Stomach (tissue), 9 donors: Measurements from ENCODE around the gene SMAD5. TPM values are rescaled to one million over a fixed set of nuclear protein-coding genes. Genes with fewer than 3 reads are reported as not detected.

ENCODE experiments used
- DNase-seq, 2 donors: peaks; one replicate each; pipeline versions ENCODE4 v3.0.0 to v3.0.0-alpha.2; 2013 to 2019
- H3K27ac ChIP-seq, 5 donors: fragments of 200-600 bp in 4 of 5; sonication (generic) in 4 of 5; one replicate each; pipeline ENCODE4 v1.5.1; 2013 to 2019; ENCODE audit warnings: mild to moderate bottlenecking in 1 of 5, moderate library complexity in 1 of 5
- H3K27me3 ChIP-seq, 3 donors: fragments of 200-600 bp; sonication (generic); one replicate each; pipeline ENCODE4 v1.5.1; 2017 to 2019; ENCODE audit warnings: mixed run types in 1 of 3
- H3K36me3 ChIP-seq, 4 donors: fragments of 200-600 bp; sonication (generic); 1 replicate in 3 of 4; 2 replicates in 1 of 4; pipeline ENCODE4 v1.5.1; 2016 to 2019
- H3K4me1 ChIP-seq, 4 donors: fragments of 200-600 bp; sonication (generic); one replicate each; pipeline ENCODE4 v1.5.1; 2016 to 2019
- H3K4me3 ChIP-seq, 4 donors: fragments of 200-600 bp; sonication (generic) in 3 of 4; one replicate each; pipeline ENCODE4 v1.5.1; 2016 to 2019; ENCODE audit warnings: mild to moderate bottlenecking in 1 of 4
- H3K9me3 ChIP-seq, 4 donors: fragments of 200-600 bp; sonication (generic); one replicate each; pipeline ENCODE4 v1.5.1; 2016 to 2019
- EP300 ChIP-seq: sonication (generic); formaldehyde crosslinking; IDR thresholded peaks from one replicate; pipeline ENCODE4 v1.6.1; 2017; ENCODE audit warnings: antibody characterized with exemption
- POLR2A ChIP-seq, 4 donors: fragments of 450-650 bp; IDR thresholded peaks; one replicate each; pipeline ENCODE4 v1.6.1; 2016; ENCODE audit warnings: antibody characterized with exemption in 4 of 4, control low read depth in 2 of 4, mild to moderate bottlenecking in 1 of 4, moderate library complexity in 1 of 4
- POLR2AphosphoS5 ChIP-seq, 3 donors: sonication (generic); formaldehyde crosslinking; IDR thresholded peaks; one replicate each; pipeline ENCODE4 v1.6.1; 2016; ENCODE audit warnings: antibody characterized with exemption in 3 of 3
- WGBS, 5 donors: extraction: QIAGEN DNeasy Blood & Tissue Kit in 3 of 5; methylation state at CpG; one replicate each; pipeline versions ENCODE4 v1.1.5 to v1.1.7; 2013 to 2018; 5-methylcytosine and 5-hydroxymethylcytosine counted together
- intact Hi-C: fragments of 100-400 bp; cut with DNase I; formaldehyde crosslinking; loops from one replicate; pipeline ENCODE4 v1.15.1; 2023; ENCODE audit warnings: low total_unique reads
- polyA plus RNA-seq, 3 donors: library from polyadenylated mRNA; stranded (reverse); fragments of 200-250 nt; gene quantifications; one replicate each; pipeline ENCODE4 v1.2.3, GENCODE V29; 2013
- total RNA-seq, 5 donors: library from RNA; depleted of rRNA; stranded (reverse); fragments of >200 nt; gene quantifications; one replicate each; pipeline versions ENCODE4 v1.1.0 to v1.2.3, GENCODE V29; 2014 to 2016
- TF ChIP-seq, protein P1 (sequence below), 7 experiments: fragments of 450-650 bp in 4 of 7; fragments of 200-600 bp in 3 of 7; sonication (generic) in 3 of 7; IDR thresholded peaks; one replicate each; pipeline ENCODE4 v1.5.1; 2016 to 2019; ENCODE audit warnings: antibody characterized with exemption in 7 of 7, control low read depth in 2 of 7, mild to moderate bottlenecking in 1 of 7
- donor health status: healthy with polysubstance abuse.
- donor health status: Bipolar disorder and iron deficiency.
- donor health status: healthy.

SMAD5 gene
- total and polyA plus RNA-seq, 8 donors: 6.8 to 220 (median 24.0) TPM

GRCh38 chr5:136157514-136157913 lies 24.9 kb downstream of the SMAD5 start:
- intact Hi-C loops: no loop called here
- Histone ChIP-seq H3K36me3 (peaks cover 5 to 65% (median 52%) of the 10 kb centered on the region in 4 donors), H3K27ac (no peak overlapping the region), H3K4me1 (peaks cover 0 to 56% (median 28%) of the 10 kb centered on the region in 4 donors), H3K9me3 (no peaks in the 10 kb centered on the region), H3K27me3 (no peaks in the 10 kb centered on the region), H3K4me3 (no peak overlapping the region)
- no peak for DNase-seq
- no peak for TF ChIP-seq POLR2AphosphoS5 (IDR thresholded peaks at IDR 0.05)
- WGBS, 5 donors: 96 to 100% (median 97%) methylated on average over 5 of the region's 5 CpGs

GRCh38 chr5:136159457-136159856 lies 26.8 kb downstream of the SMAD5 start:
- peaks cover 10 to 67% (median 51%) of the 10 kb centered on the region in 4 donors for H3K36me3 ChIP-seq
- H3K4me3 ChIP-seq: no peak overlapping the region
- H3K27ac ChIP-seq: no peak overlapping the region
- no peaks in the 10 kb centered on the region for H3K9me3 ChIP-seq
- intact Hi-C loops: no loop called here
- DNase-seq: no peak
- H3K27me3 ChIP-seq: no peaks in the 10 kb centered on the region
- TF ChIP-seq POLR2A (IDR thresholded peaks at IDR 0.05) (no peak), EP300 (no peak), POLR2AphosphoS5 (IDR thresholded peaks at IDR 0.05) (no peak)
- TF ChIP-seq, protein P1, sequence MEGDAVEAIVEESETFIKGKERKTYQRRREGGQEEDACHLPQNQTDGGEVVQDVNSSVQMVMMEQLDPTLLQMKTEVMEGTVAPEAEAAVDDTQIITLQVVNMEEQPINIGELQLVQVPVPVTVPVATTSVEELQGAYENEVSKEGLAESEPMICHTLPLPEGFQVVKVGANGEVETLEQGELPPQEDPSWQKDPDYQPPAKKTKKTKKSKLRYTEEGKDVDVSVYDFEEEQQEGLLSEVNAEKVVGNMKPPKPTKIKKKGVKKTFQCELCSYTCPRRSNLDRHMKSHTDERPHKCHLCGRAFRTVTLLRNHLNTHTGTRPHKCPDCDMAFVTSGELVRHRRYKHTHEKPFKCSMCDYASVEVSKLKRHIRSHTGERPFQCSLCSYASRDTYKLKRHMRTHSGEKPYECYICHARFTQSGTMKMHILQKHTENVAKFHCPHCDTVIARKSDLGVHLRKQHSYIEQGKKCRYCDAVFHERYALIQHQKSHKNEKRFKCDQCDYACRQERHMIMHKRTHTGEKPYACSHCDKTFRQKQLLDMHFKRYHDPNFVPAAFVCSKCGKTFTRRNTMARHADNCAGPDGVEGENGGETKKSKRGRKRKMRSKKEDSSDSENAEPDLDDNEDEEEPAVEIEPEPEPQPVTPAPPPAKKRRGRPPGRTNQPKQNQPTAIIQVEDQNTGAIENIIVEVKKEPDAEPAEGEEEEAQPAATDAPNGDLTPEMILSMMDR (IDR thresholded peaks at IDR 0.05): no peak
- 50 to 74% (median 69%) methylated on average over 3 of the region's 3 CpGs for WGBS, 5 donors
- peaks cover 0 to 61% (median 27%) of the 10 kb centered on the region in 4 donors for H3K4me1 ChIP-seq

DNA sequence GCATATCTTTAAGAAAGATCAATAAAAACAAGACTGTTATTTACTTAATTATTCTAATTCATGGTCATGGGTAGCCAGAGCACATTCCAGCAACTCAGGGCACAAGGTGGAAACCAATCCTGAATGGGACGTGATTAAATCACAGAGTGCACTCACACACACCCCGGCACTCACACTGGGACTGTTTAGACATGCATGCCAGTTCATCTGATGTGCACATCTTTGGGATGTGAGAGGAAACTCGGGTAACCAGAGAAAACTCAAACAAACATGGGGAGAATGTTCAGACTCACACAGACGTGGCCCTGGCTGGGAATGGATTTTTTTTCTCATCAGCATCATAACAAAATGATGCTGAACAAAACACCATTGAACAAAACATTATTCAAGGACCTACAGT lies 29.4 kb downstream of the SMAD5 start:
- DNase-seq: no peak
- TF ChIP-seq POLR2A (IDR thresholded peaks at IDR 0.05) (no peak), POLR2AphosphoS5 (IDR thresholded peaks at IDR 0.05) (no peak), EP300 (no peak)
- TF ChIP-seq, protein P1 (IDR thresholded peaks at IDR 0.05): no peak
- H3K27ac ChIP-seq: no peak overlapping the region
- peaks cover 0 to 49% (median 17%) of the 10 kb centered on the region in 4 donors for H3K4me1 ChIP-seq
- H3K27me3 ChIP-seq: no peaks in the 10 kb centered on the region
- H3K4me3 ChIP-seq: no peak overlapping the region
- intact Hi-C loops: no loop called here
- peaks cover 10 to 59% (median 32%) of the 10 kb centered on the region in 4 donors for H3K36me3 ChIP-seq
- WGBS, 5 donors: 45 to 61% (median 55%) methylated on average over 4 of the region's 4 CpGs
- no peaks in the 10 kb centered on the region for H3K9me3 ChIP-seq

- Histone ChIP-seq H3K4me3 (no peak overlapping the region), H3K27me3 (no peaks in the 10 kb centered on the region), H3K9me3 (no peaks in the 10 kb centered on the region), H3K36me3 (peaks cover 10 to 63% (median 50%) of the 10 kb centered on the region in 4 donors), H3K27ac (no peak overlapping the region), H3K4me1 (peaks cover 0 to 31% (median 9%) of the 10 kb centered on the region in 4 donors)
- no peak for DNase-seq
- intact Hi-C loops: no loop called here
- WGBS, 5 donors: 94 to 100% (median 96%) methylated on average over 1 of the region's 1 CpG
- TF ChIP-seq, protein P1 (IDR thresholded peaks at IDR 0.05): no peak
- TF ChIP-seq EP300: no peak
- TF ChIP-seq POLR2A (IDR thresholded peaks at IDR 0.05): no peak
Observed at GRCh38 chr5:136164226-136164625, 31.6 kb downstream of the SMAD5 start.

GRCh38 chr5:136166909-136167308 lies 34.3 kb downstream of the SMAD5 start:
- Histone ChIP-seq H3K4me1 (peaks cover 0 to 12% (median under 1%) of the 10 kb centered on the region in 4 donors), H3K4me3 (no peak overlapping the region), H3K27ac (no peak overlapping the region), H3K9me3 (no peaks in the 10 kb centered on the region), H3K27me3 (no peaks in the 10 kb centered on the region), H3K36me3 (peaks cover 10 to 62% (median 55%) of the 10 kb centered on the region in 4 donors)
- 75 to 86% (median 80%) methylated on average over 4 of the region's 4 CpGs for WGBS, 5 donors
- intact Hi-C loops: no loop called here
- no peak for DNase-seq
- TF ChIP-seq POLR2AphosphoS5 (IDR thresholded peaks at IDR 0.05): no peak
- TF ChIP-seq EP300: no peak
- TF ChIP-seq POLR2A (IDR thresholded peaks at IDR 0.05): no peak
- TF ChIP-seq, protein P1 (IDR thresholded peaks at IDR 0.05): no peak
